ENCODE measurements around the gene NXNL1. TPM values are rescaled to one million over a fixed set of nuclear protein-coding genes. Genes with fewer than 3 reads are reported as not detected.

NXNL1 gene
- total and polyA plus RNA-seq, 2 experiments from 2014 or later, result 0.16 TPM; not detected in 1

DNA sequence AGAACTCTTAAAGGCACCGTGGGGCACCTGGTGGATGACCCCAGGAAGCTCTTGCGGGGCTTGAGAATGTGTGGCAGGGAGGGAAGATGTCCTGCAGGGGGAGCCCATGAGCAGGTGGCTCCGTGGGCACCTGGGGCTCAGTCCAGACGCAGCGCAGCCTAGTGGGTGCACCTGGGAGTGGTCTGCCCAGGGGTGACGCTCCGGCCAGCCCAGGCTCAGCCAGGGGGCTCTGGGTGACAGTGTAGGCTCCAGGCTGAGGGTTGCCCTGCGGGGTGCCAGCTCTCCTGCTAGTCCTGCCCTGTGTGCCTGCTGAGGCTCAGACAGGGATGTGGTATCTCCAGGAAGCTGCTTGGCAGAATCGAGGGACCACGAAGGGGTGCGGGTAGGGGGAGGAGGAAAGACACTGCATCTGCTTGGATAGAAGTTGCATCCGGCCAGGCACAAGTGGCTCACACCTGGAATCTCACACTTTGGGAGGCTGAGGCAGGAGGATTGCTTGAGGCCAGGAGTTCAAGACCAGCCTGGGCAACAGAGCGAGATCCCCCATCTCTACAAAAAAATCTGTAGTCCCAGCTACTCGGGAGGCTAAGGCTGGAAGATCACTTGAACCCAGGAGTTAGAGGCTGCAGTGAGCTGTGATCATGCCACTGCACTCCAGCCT is 35.7 kb upstream of the NXNL1 start:
- no peaks in the 10 kb centered on the region for H3K9me3 ChIP-seq (ENCODE audit: low read depth)
- no peaks in the 10 kb centered on the region for H3K27me3 ChIP-seq
- H3K27ac ChIP-seq, result no peak overlapping the region
- H3K4me3 ChIP-seq, result no peak overlapping the region
- peak; percentile 75 to 79 for DNase-seq (ENCODE audit: low read depth in 1 of 2, low spot score in 1 of 2)
- no peaks in the 10 kb centered on the region for H3K36me3 ChIP-seq
- TF ChIP-seq, protein P1, sequence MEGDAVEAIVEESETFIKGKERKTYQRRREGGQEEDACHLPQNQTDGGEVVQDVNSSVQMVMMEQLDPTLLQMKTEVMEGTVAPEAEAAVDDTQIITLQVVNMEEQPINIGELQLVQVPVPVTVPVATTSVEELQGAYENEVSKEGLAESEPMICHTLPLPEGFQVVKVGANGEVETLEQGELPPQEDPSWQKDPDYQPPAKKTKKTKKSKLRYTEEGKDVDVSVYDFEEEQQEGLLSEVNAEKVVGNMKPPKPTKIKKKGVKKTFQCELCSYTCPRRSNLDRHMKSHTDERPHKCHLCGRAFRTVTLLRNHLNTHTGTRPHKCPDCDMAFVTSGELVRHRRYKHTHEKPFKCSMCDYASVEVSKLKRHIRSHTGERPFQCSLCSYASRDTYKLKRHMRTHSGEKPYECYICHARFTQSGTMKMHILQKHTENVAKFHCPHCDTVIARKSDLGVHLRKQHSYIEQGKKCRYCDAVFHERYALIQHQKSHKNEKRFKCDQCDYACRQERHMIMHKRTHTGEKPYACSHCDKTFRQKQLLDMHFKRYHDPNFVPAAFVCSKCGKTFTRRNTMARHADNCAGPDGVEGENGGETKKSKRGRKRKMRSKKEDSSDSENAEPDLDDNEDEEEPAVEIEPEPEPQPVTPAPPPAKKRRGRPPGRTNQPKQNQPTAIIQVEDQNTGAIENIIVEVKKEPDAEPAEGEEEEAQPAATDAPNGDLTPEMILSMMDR (IDR thresholded peaks at IDR 0.05; ENCODE audit: low read depth, low read length), result peak; percentile 97
- peaks cover 20% of the 10 kb centered on the region for H3K4me1 ChIP-seq (ENCODE audit: low read depth)

DNA sequence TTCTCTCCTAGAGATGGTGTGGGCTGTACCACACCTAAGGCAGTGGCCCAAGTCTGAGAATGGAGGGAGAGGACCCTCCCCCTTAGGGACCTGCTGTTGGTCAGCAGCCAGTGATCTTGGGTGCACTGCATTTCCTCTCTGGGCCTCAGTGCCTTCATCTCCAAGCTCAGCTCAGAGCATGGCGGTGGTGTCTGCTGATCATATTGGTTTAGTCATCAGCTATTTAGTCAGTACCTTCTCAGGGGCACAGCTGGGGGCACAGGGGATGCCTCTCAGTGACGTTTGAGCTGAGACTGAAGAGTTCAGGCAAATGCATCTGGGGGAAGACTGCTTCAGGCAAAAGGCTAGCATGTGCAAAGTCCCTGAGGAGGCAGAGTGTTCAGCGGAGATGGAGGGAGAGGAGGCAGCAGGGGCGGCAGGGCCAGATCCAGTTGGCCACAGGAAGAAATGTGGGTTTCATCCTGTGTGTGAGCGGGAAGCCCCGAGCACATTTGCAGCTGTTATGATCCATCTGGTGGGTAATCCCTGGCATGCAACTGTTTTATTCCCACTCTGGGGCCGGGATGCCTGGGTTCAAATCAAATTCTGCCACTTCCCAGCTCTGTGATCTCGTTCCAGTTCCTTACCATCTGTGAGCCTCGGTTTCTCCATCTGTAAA is 35.0 kb upstream of the NXNL1 start:
- no peak for DNase-seq (ENCODE audit: low read depth in 1 of 2, low spot score in 1 of 2)
- Histone ChIP-seq H3K36me3 (no peaks in the 10 kb centered on the region), H3K4me1 (ENCODE audit: low read depth) (peaks cover 20% of the 10 kb centered on the region), H3K4me3 (no peak overlapping the region), H3K9me3 (ENCODE audit: low read depth) (no peaks in the 10 kb centered on the region), H3K27me3 (no peaks in the 10 kb centered on the region), H3K27ac (no peak overlapping the region)
- TF ChIP-seq, protein P1 (IDR thresholded peaks at IDR 0.05; ENCODE audit: low read depth, low read length), result no peak

DNA sequence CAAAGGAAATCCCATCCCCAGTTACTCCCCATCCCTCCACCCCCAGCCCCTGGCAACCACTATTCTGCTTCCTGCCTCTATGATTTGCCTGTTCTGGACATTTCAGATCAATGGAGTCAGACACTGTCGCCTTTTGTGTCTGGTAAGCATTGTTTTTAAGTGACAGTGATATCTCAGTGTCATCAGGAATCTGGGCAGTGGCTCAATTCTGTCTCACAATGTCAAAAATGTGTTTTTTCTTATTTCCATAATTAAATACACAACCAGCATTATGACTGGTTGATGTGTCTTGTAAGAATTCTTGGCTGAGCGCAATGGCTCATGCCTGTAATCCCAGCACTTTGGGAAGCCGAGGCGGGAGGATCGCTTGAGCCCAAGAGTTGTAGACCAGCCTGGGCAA is 30.6 kb upstream of the NXNL1 start:
- no peaks in the 10 kb centered on the region for H3K36me3 ChIP-seq
- no peak for DNase-seq (ENCODE audit: low read depth in 1 of 2, low spot score in 1 of 2)
- no peaks in the 10 kb centered on the region for H3K9me3 ChIP-seq (ENCODE audit: low read depth)
- H3K4me1 ChIP-seq (ENCODE audit: low read depth), result peaks cover 5% of the 10 kb centered on the region
- H3K27me3 ChIP-seq, result no peaks in the 10 kb centered on the region
- no peak overlapping the region for H3K27ac ChIP-seq
- TF ChIP-seq, protein P1 (IDR thresholded peaks at IDR 0.05; ENCODE audit: low read depth, low read length), result no peak
- no peak overlapping the region for H3K4me3 ChIP-seq

DNA sequence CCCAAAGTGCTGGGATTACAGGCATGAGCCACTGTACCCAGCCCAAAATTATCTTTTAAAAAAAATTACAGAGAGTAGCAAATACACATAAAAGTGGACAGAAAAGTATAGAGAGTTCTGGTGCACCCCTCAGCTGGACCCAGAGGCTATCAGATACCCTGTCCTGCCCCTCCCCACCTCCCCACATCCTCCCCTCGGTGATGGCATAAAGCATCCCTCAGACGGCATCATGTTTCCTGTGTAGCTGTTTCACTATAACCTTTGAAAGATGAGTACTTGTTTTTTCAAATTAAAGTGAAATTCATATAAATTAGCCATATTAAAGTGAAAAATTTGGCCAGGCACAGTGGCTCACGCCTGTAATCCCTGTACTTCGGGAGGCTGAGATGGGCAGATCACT is 29.7 kb upstream of the NXNL1 start:
- peaks cover 5% of the 10 kb centered on the region for H3K4me1 ChIP-seq (ENCODE audit: low read depth)
- H3K27ac ChIP-seq, result no peak overlapping the region
- no peak for DNase-seq (ENCODE audit: low read depth in 1 of 2, low spot score in 1 of 2)
- no peak overlapping the region for H3K4me3 ChIP-seq
- no peaks in the 10 kb centered on the region for H3K9me3 ChIP-seq (ENCODE audit: low read depth)
- TF ChIP-seq, protein P1 (IDR thresholded peaks at IDR 0.05; ENCODE audit: low read depth, low read length), result no peak
- no peaks in the 10 kb centered on the region for H3K36me3 ChIP-seq
- no peaks in the 10 kb centered on the region for H3K27me3 ChIP-seq

DNA sequence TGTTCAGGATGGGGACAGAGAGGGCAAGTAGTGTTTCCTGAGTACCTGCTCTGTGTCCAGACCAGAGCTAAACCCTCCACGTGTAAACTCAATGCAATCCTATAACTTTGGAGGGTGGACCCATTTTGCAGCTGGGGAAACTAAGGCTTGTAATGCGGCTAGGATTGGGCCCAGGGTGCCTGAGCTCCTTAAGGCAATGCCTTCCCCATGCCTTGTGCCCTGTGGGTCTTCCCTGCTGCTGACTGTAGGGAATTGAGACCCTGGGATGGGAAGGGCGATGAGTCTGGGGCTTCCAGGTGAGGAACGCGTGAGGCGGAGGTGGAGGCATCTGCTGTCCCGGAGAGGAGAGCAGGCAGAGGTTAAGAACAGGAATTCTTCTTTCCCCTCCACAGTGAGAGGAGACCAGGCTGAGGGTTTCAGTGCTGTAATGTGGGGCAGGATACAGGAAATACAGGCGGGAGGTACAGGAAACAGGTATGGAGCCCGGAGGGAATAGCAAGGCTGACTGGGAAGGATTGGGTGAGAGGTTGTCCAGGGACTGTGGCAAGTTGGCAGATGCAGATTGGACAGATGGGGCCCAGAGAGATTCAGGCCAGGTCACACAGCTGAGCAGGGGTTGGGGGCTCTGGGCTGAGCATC is 28.8 kb upstream of the NXNL1 start:
- TF ChIP-seq, protein P1 (IDR thresholded peaks at IDR 0.05; ENCODE audit: low read depth, low read length), result no peak
- H3K4me3 ChIP-seq, result no peak overlapping the region
- no peaks in the 10 kb centered on the region for H3K9me3 ChIP-seq (ENCODE audit: low read depth)
- H3K36me3 ChIP-seq, result no peaks in the 10 kb centered on the region
- no peaks in the 10 kb centered on the region for H3K27me3 ChIP-seq
- no peak overlapping the region for H3K27ac ChIP-seq
- no peak for DNase-seq (ENCODE audit: low read depth in 1 of 2, low spot score in 1 of 2)
- H3K4me1 ChIP-seq (ENCODE audit: low read depth), result peaks cover 5% of the 10 kb centered on the region
